OCI-LY3 (cell line): ENCODE measurements around the gene USP21.

Source experiments
- H2AFZ ChIP-seq: fragments of 200-600, 300-600 bp; shearing (Covaris generic); 2 replicates; pipeline ENCODE4 v1.6.0; 2014; ENCODE audit warnings: antibody characterized with exemption, low read depth, low read length
- H3K27ac ChIP-seq: fragments of 200-600, 300-600 bp; sonication (generic); 2 replicates; pipeline ENCODE4 v1.5.1; 2014; ENCODE audit warnings: mild to moderate bottlenecking, low read length, moderate library complexity, mixed read lengths
- H3K27me3 ChIP-seq: fragments of 200-600, 300-600 bp; sonication (generic); 2 replicates; pipeline ENCODE4 v1.6.1; 2014; ENCODE audit warnings: low read depth, low read length, mixed read lengths
- H3K36me3 ChIP-seq: fragments of 200-600, 300-600 bp; sonication (generic); replicated peaks from 2 replicates; pipeline ENCODE3; 2014; ENCODE audit warnings: low read depth, low read length, mixed read lengths
- H3K4me1 ChIP-seq: fragments of 300-600, 200-600 bp; sonication (generic); 2 replicates; pipeline ENCODE4 v1.6.1; 2014; ENCODE audit warnings: low read length, mixed read lengths
- H3K4me2 ChIP-seq: fragments of 200-600, 300-600 bp; sonication (generic); 2 replicates; pipeline ENCODE4 v1.6.1; 2014; ENCODE audit warnings: low read length, mixed read lengths
- H3K4me3 ChIP-seq: fragments of 300-600, 200-600 bp; sonication (generic); 2 replicates; pipeline ENCODE4 v1.5.1; 2014; ENCODE audit warnings: antibody characterized with exemption, mild to moderate bottlenecking, low read length, moderate library complexity
- H3K79me2 ChIP-seq: fragments of 300-600, 200-600 bp; shearing (Covaris generic); 2 replicates; pipeline ENCODE4 v1.6.1; 2014; ENCODE audit warnings: mild to moderate bottlenecking, low read length, mixed read lengths
- H3K9ac ChIP-seq: fragments of 300-600, 200-600 bp; shearing (Covaris generic); 2 replicates; pipeline ENCODE4 v1.6.0; 2014; ENCODE audit warnings: mild to moderate bottlenecking, low read length, moderate library complexity
- H3K9me3 ChIP-seq: fragments of 200-600, 300-600 bp; shearing (Covaris generic); 2 replicates; pipeline ENCODE4 v1.6.1; 2014; ENCODE audit warnings: low read length, mixed read lengths; ENCODE audit not compliant: insufficient read depth
- H4K20me1 ChIP-seq: fragments of 200-600, 300-600 bp; sonication (generic); 2 replicates; pipeline ENCODE4 v1.6.1; 2016; ENCODE audit warnings: low read length, mixed read lengths; ENCODE audit not compliant: insufficient read depth
- CTCF ChIP-seq: fragments of 200-600, 300-600 bp; sonication (generic); IDR thresholded peaks from 2 replicates; pipeline ENCODE4 v1.5.1; 2014; ENCODE audit warnings: antibody characterized with exemption, low read length, low read depth
- EZH2phosphoT487 ChIP-seq: fragments of 200-600 bp; shearing (Covaris generic); IDR thresholded peaks from 2 replicates; pipeline ENCODE4 v1.6.1; 2018; ENCODE audit warnings: antibody characterized with exemption, mixed run types, low read depth

Gene USP21

GRCh38 chr1:161185732-161186311 lies 26.5 kb downstream of the USP21 start:
- Histone ChIP-seq H2AFZ (no peak overlapping the region), H3K36me3 (no peaks in the 10 kb centered on the region), H3K4me3 (peak overlapping the region; percentile 64), H3K4me2 (peak overlapping the region; percentile 90), H3K9ac (peak overlapping the region; percentile 84), H3K27ac (peak overlapping the region; percentile 96), H3K27me3 (no peaks in the 10 kb centered on the region), H3K4me1 (peaks cover 66% of the 10 kb centered on the region), H3K9me3 (no peaks in the 10 kb centered on the region), H4K20me1 (no peaks in the 10 kb centered on the region), H3K79me2 (no peaks in the 10 kb centered on the region)
- TF ChIP-seq EZH2phosphoT487 (no peak), CTCF (no peak)

GRCh38 chr1:161187311-161187710 lies 28.0 kb downstream of the USP21 start:
- Histone ChIP-seq H3K79me2 (no peaks in the 10 kb centered on the region), H4K20me1 (no peaks in the 10 kb centered on the region)

GRCh38 chr1:161188381-161188780 lies 29.1 kb downstream of the USP21 start:
- Histone ChIP-seq H3K9ac (no peak overlapping the region), H3K79me2 (no peaks in the 10 kb centered on the region), H3K27me3 (no peaks in the 10 kb centered on the region), H3K4me3 (no peak overlapping the region), H3K36me3 (no peaks in the 10 kb centered on the region), H3K4me2 (no peak overlapping the region), H3K9me3 (no peaks in the 10 kb centered on the region), H2AFZ (no peak overlapping the region), H4K20me1 (no peaks in the 10 kb centered on the region), H3K27ac (no peak overlapping the region), H3K4me1 (peaks cover 54% of the 10 kb centered on the region)
- TF ChIP-seq CTCF (no peak), EZH2phosphoT487 (no peak)

More at GRCh38 chr1:161187311-161187710, 28.0 kb downstream of the USP21 start:
- no peaks in the 10 kb centered on the region for H3K27me3 ChIP-seq
- H3K4me2 ChIP-seq, result no peak overlapping the region; the same call in 1 of the 2 replicates
- TF ChIP-seq CTCF (no peak), EZH2phosphoT487 (no peak)
- 0 out of 2 replicates have a peak overlapping the region, but pooled peaks have one; percentile 39 for H2AFZ ChIP-seq
- H3K9ac ChIP-seq, result peak overlapping the region; percentile 84; the same call in 1 of the 2 replicates
- H3K9me3 ChIP-seq, result no peaks in the 10 kb centered on the region
- H3K4me3 ChIP-seq, result no peak overlapping the region
- no peaks in the 10 kb centered on the region for H3K36me3 ChIP-seq
- H3K4me1 ChIP-seq, result peaks cover 58% of the 10 kb centered on the region
- peak overlapping the region; percentile 96 for H3K27ac ChIP-seq

GRCh38 chr1:161189036-161189435 lies 29.7 kb downstream of the USP21 start:
- Histone ChIP-seq H3K4me1 (peaks cover 48% of the 10 kb centered on the region), H4K20me1 (no peaks in the 10 kb centered on the region), H3K79me2 (no peaks in the 10 kb centered on the region), H2AFZ (no peak overlapping the region), H3K36me3 (no peaks in the 10 kb centered on the region), H3K4me2 (no peak overlapping the region), H3K27ac (no peak overlapping the region), H3K27me3 (no peaks in the 10 kb centered on the region), H3K9me3 (no peaks in the 10 kb centered on the region), H3K4me3 (no peak overlapping the region), H3K9ac (no peak overlapping the region)
- TF ChIP-seq EZH2phosphoT487, result no peak
- TF ChIP-seq CTCF, result no peak
